ENCODE results near the gene GAPDHS. TPM values are rescaled to one million over a fixed set of nuclear protein-coding genes. Genes with fewer than 3 reads are reported as not detected.

The GAPDHS gene
- total RNA-seq, 2 experiments from 2014 or later = not detected

DNA sequence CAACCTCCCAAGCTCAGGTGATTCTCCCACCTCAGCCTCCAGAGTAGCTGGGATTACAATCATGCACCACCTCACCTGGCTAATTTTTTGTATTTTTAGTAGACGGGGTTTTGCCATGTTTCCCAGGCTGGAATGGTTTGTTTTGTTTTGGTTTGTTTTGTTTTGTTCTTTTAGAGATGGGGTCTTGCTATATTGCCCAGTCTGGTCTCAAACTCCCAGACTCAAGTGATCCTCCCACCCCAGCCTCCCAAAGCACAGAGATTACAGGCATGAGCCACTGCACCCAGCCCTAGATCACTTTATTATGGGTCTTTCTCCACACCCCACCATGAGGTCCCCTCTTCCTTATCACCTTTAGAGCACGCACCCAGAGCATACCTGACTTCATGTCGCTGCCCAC, 35.0 kb upstream of the GAPDHS start:
- ChIA-PET POLR2A (no interaction called here), CTCF (interaction anchor here (0.7 to 1.6 kb wide), 3 partner anchors 36 to 146 kb away, joined by 3 to 4 read pairs (median 4); no protein-coding TSS in a partner anchor)
- Mint-ChIP-seq H3K9me3 (ENCODE audit: insufficient read depth) (no peaks in the 10 kb centered on the region), H3K4me1 (ENCODE audit: low read depth) (peaks cover 4% of the 10 kb centered on the region), H3K27me3 (ENCODE audit: low read depth) (peaks cover 7% of the 10 kb centered on the region), H3K36me3 (ENCODE audit: low read depth) (no peaks in the 10 kb centered on the region), H3K4me3 (no peak overlapping the region), H3K27ac (no peak overlapping the region)
- ATAC-seq = no peak
- DNase-seq = no peak

- CTCF ChIA-PET = no interaction called here
- Mint-ChIP-seq H3K4me3 (no peak overlapping the region), H3K27ac (no peak overlapping the region), H3K27me3 (ENCODE audit: low read depth) (peaks cover 3% of the 10 kb centered on the region), H3K4me1 (ENCODE audit: low read depth) (peaks cover 4% of the 10 kb centered on the region), H3K9me3 (ENCODE audit: insufficient read depth) (no peaks in the 10 kb centered on the region), H3K36me3 (ENCODE audit: low read depth) (no peaks in the 10 kb centered on the region)
- no peak for ATAC-seq
- POLR2A ChIA-PET = no interaction called here
- DNase-seq = no peak
Observed at GRCh38 chr19:35498984-35499527, 34.2 kb upstream of the GAPDHS start.

DNA sequence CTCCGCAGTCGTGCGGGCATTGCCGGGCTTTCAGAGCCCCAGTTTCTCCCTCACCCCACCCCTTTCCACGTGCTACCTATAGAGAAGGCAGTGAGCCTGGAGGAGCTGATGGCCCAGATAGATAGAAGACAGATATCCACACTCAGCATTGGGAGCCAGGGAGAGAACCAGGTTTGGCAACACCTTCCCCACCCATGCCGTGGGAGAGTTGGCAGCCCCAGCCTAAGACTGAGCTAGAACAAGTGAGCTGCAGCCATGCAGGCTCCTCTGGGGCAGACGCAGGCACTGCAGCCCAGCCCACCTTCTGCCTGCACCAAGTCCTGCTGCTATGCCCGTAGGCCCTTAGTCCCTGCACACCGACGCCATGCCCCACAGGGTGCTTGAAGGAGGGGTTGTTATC, 32.6 kb upstream of the GAPDHS start:
- Mint-ChIP-seq H3K27me3 (ENCODE audit: low read depth) (peaks cover 7% of the 10 kb centered on the region), H3K4me3 (no peak overlapping the region), H3K27ac (no peak overlapping the region), H3K9me3 (ENCODE audit: insufficient read depth) (no peaks in the 10 kb centered on the region), H3K36me3 (ENCODE audit: low read depth) (no peaks in the 10 kb centered on the region), H3K4me1 (ENCODE audit: low read depth) (no peaks in the 10 kb centered on the region)
- DNase-seq = no peak
- ChIA-PET POLR2A (no interaction called here), CTCF (interaction anchor here (1.0 to 1.1 kb wide), 2 partner anchors 10 to 148 kb away, joined by 3 read pairs; no protein-coding TSS in a partner anchor)
- ATAC-seq = no peak

GRCh38 chr19:35501684-35502083, 31.6 kb upstream of the GAPDHS start:
- no peaks in the 10 kb centered on the region for H3K36me3 Mint-ChIP-seq (ENCODE audit: low read depth)
- POLR2A ChIA-PET = no interaction called here

DNA sequence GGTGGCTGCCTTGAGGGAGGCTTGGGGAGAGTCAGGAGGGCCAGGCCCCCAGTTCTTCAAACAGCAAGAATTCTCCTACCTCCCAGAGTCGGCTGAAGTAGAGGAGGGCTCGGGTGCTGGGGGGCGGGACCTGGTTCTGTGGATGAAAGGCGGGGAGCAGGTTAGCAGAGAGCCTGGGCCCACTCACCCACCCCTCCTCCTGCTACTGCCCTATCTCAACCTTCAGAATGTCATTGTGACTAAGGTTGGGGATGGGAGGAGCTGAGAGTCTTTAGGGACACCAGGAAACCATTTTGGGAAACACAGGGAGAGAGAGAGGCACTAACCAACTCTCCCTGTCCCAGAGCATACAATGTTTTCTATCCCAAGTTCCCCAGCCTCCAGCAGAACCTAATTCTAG, 30.5 kb upstream of the GAPDHS start:
- Mint-ChIP-seq H3K4me3 (no peak overlapping the region), H3K36me3 (ENCODE audit: low read depth) (no peaks in the 10 kb centered on the region), H3K27me3 (ENCODE audit: low read depth) (peaks cover 18% of the 10 kb centered on the region), H3K9me3 (ENCODE audit: insufficient read depth) (no peaks in the 10 kb centered on the region), H3K27ac (no peak overlapping the region), H3K4me1 (ENCODE audit: low read depth) (no peaks in the 10 kb centered on the region)
- POLR2A ChIA-PET = interaction anchor here (0.6 kb wide), 1 partner anchor 96 kb away, joined by 3 read pairs; no protein-coding TSS in a partner anchor
- CTCF ChIA-PET = interaction anchor here (1.5 to 2.8 kb wide), 2 partner anchors 8 to 150 kb away, joined by 3 to 14 read pairs; no protein-coding TSS in a partner anchor
- ATAC-seq = no peak
- no peak for DNase-seq

More at GRCh38 chr19:35501684-35502083, 31.6 kb upstream of the GAPDHS start:
- peaks cover 12% of the 10 kb centered on the region for H3K27me3 Mint-ChIP-seq (ENCODE audit: low read depth)
- no peak overlapping the region for H3K4me3 Mint-ChIP-seq
- DNase-seq = no peak
- CTCF ChIA-PET = no interaction called here
- H3K4me1 Mint-ChIP-seq (ENCODE audit: low read depth) = no peaks in the 10 kb centered on the region
- no peaks in the 10 kb centered on the region for H3K9me3 Mint-ChIP-seq (ENCODE audit: insufficient read depth)
- no peak for ATAC-seq
- H3K27ac Mint-ChIP-seq = no peak overlapping the region

DNA sequence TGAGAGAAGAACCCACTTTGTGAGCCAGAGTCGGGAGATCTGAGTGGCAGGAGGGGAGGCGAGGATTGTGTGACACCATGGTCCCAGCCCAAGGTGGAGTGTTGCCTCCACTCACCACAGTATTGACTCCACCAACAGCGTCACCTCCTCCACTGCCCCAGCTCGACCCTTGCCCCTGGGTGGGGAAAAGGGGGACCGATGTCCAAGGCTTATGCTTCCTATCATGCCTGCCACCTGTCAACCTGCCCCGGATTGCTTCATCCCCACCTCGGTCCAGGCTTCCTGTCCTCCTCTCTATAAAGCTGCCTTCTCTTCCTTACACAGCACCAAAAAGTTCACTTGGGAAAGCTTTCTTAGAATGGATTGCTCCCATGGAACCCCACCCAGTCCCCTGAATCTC, 27.2 kb upstream of the GAPDHS start:
- H3K9me3 Mint-ChIP-seq (ENCODE audit: insufficient read depth) = no peaks in the 10 kb centered on the region
- no peak for ATAC-seq
- no peak for DNase-seq
- ChIA-PET POLR2A (interaction anchor here (0.6 kb wide), 1 partner anchor 87 kb away, joined by 3 read pairs; no protein-coding TSS in a partner anchor), CTCF (interaction anchor here (1.0 to 3.7 kb wide), 2 partner anchors 11 to 38 kb away, joined by 3 to 22 read pairs; no protein-coding TSS in a partner anchor)
- H3K36me3 Mint-ChIP-seq (ENCODE audit: low read depth) = no peaks in the 10 kb centered on the region
- H3K4me1 Mint-ChIP-seq (ENCODE audit: low read depth) = peaks cover 16% of the 10 kb centered on the region
- H3K27me3 Mint-ChIP-seq (ENCODE audit: low read depth) = peaks cover 45% of the 10 kb centered on the region
- H3K4me3 Mint-ChIP-seq = no peak overlapping the region
- no peak overlapping the region for H3K27ac Mint-ChIP-seq

DNA sequence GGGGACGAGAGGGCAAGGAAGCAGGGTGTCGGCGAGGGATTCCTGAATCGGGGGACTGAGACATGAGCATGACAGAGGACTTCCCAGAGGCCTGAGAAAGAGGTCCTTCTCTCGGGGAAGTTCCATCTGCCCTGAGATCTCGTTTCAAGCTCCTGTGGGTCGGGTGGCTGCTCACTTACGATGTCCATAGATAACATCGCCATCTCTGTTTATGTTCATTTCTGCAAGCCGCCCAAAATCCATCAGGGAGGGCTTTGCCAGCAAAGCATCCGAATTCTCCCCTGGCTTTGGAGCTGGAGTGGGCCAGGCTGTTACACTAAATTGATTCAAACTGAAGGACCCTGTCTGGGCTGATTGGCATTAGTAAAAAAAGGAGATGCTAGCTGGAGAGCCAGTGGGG, 25.7 kb upstream of the GAPDHS start:
- ChIA-PET POLR2A (no interaction called here), CTCF (interaction anchor here (0.7 to 3.7 kb wide), 3 partner anchors 12 to 41 kb away, joined by 3 to 22 read pairs (median 6); no protein-coding TSS in a partner anchor)
- H3K4me1 Mint-ChIP-seq (ENCODE audit: low read depth) = peaks cover 16% of the 10 kb centered on the region
- peaks cover 48% of the 10 kb centered on the region for H3K27me3 Mint-ChIP-seq (ENCODE audit: low read depth)
- ATAC-seq = no peak
- no peak overlapping the region for H3K4me3 Mint-ChIP-seq
- DNase-seq = no peak
- H3K36me3 Mint-ChIP-seq (ENCODE audit: low read depth) = no peaks in the 10 kb centered on the region
- H3K27ac Mint-ChIP-seq = no peak overlapping the region
- H3K9me3 Mint-ChIP-seq (ENCODE audit: insufficient read depth) = no peaks in the 10 kb centered on the region

DNA sequence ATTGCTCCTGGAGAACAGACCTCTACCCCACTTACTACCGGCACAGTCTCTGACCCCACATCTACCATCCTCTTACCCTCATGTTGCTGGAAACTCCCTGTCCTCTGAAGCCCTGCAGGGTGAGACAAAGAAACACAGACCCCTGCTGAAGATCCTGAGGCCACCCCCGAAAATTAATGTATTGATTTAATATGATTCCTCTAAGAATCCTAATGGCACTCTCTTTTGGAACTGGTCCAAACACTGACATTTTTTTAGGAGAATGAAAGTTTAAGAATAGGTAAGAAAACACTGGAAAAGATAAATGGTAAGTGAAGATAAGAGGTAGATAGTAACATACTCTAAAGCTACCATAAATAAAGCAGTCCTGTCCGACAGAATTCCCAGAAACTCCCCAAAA, 25.1 kb upstream of the GAPDHS start:
- H3K9me3 Mint-ChIP-seq (ENCODE audit: insufficient read depth) = no peaks in the 10 kb centered on the region
- peaks cover 16% of the 10 kb centered on the region for H3K4me1 Mint-ChIP-seq (ENCODE audit: low read depth)
- H3K36me3 Mint-ChIP-seq (ENCODE audit: low read depth) = no peaks in the 10 kb centered on the region
- H3K27me3 Mint-ChIP-seq (ENCODE audit: low read depth) = peaks cover 53% of the 10 kb centered on the region
- H3K4me3 Mint-ChIP-seq = no peak overlapping the region
- no peak overlapping the region for H3K27ac Mint-ChIP-seq
- ChIA-PET POLR2A (interaction anchor here (1.2 kb wide), 1 partner anchor 13 kb away, joined by 3 read pairs; no protein-coding TSS in a partner anchor), CTCF (interaction anchor here (0.6 to 3.7 kb wide), 5 partner anchors 13 to 441 kb away, joined by 3 to 22 read pairs (median 6); no protein-coding TSS in a partner anchor)
- DNase-seq (no peak), ATAC-seq (no peak)

- ChIA-PET CTCF (interaction anchor here (1.0 to 3.7 kb wide), 9 partner anchors 11 to 155 kb away, joined by 3 to 22 read pairs (median 7); no protein-coding TSS in a partner anchor), POLR2A (interaction anchor here (1.2 kb wide), 1 partner anchor 14 kb away, joined by 3 read pairs; no protein-coding TSS in a partner anchor)
- Mint-ChIP-seq H3K4me1 (ENCODE audit: low read depth) (peaks cover 16% of the 10 kb centered on the region), H3K36me3 (ENCODE audit: low read depth) (no peaks in the 10 kb centered on the region), H3K9me3 (ENCODE audit: insufficient read depth) (no peaks in the 10 kb centered on the region), H3K27ac (no peak overlapping the region), H3K27me3 (ENCODE audit: low read depth) (peaks cover 56% of the 10 kb centered on the region), H3K4me3 (no peak overlapping the region)
- DNase-seq (peak; percentile 60), ATAC-seq (peak; percentile 50)
Observed at GRCh38 chr19:35509018-35509652, 24.1 kb upstream of the GAPDHS start.

DNA sequence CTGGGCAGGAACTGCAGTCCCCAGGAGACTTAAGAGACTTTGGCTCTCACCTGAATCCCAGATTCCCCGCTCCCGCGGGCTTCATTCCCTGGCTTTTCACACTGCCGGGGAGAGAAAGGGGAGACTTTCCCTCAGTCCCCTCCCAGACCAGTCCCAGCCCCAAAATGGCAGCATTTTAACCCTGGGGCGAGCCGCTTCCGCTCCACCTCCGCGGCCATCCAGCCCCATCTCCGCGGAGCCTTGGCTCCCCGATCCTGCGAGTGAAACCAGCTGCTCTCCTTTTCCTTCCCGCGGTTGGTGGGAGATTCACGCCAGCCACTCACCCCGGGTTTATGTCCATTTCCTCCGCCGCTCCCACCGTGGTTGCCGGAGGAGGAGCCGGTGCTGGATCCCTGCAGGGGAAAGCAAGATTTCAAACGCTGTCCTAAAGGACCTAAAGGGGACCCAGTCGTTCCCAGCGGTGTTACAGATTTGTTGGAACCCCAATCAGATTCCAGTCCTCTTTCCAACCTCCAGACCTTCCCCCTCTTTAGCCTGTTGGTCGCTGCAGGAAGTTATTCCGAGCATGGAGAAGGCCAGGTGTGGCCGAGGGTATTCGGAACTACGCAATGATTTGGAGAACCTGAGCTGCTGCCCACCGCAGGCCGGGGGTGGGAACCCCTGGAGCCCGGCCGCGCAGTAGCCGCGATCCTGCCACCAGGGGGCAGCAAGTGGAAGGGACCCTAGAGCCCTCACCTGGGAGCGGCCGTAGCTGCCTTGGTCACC, 23.2 kb upstream of the GAPDHS start:
- peak; percentile 85 for ATAC-seq
- Mint-ChIP-seq H3K4me1 (ENCODE audit: low read depth) (peaks cover 16% of the 10 kb centered on the region), H3K9me3 (ENCODE audit: insufficient read depth) (no peaks in the 10 kb centered on the region), H3K36me3 (ENCODE audit: low read depth) (no peaks in the 10 kb centered on the region), H3K4me3 (peak overlapping the region; percentile 38), H3K27ac (no peak overlapping the region), H3K27me3 (ENCODE audit: low read depth) (peaks cover 58% of the 10 kb centered on the region)
- CTCF ChIA-PET = interaction anchor here (0.7 to 3.7 kb wide), 23 partner anchors 9 to 196 kb away, joined by 3 to 22 read pairs (median 5); partner anchors contain the start of gene COX6B1
- peak; percentile 78 for DNase-seq
- POLR2A ChIA-PET = no interaction called here

GRCh38 chr19:35510626-35510964, 22.7 kb upstream of the GAPDHS start:
- Mint-ChIP-seq H3K27ac (no peak overlapping the region), H3K9me3 (ENCODE audit: insufficient read depth) (no peaks in the 10 kb centered on the region), H3K4me3 (no peak overlapping the region), H3K36me3 (ENCODE audit: low read depth) (no peaks in the 10 kb centered on the region), H3K4me1 (ENCODE audit: low read depth) (peaks cover 16% of the 10 kb centered on the region), H3K27me3 (ENCODE audit: low read depth) (peaks cover 54% of the 10 kb centered on the region)
- CTCF ChIA-PET = interaction anchor here (0.7 to 2.8 kb wide), 22 partner anchors 10 to 197 kb away, joined by 3 to 14 read pairs (median 5); partner anchors contain the start of gene COX6B1
- no peak for DNase-seq
- ATAC-seq = no peak
- POLR2A ChIA-PET = no interaction called here

Measured in activated CD8-positive, alpha-beta T cell treated with anti-CD3 and anti-CD28 coated beads, Interleukin-2, amount 10 ng/mL, durations not matched to agents 7 days and 5 days (primary cell).